ENCODE results near the gene SARNP.

The SARNP gene

GRCh38 chr12:55777856-55778255 is 39.7 kb downstream of the SARNP start:
- DNase-seq, result no peak
- WGBS, result 100% methylated on average over 1 of the region's 3 CpGs
- Histone ChIP-seq H3K14ac (ENCODE audit: low read length in 2 of 2) (no peak overlapping the region), H4K91ac (ENCODE audit: low read length) (no peak overlapping the region), H3K18ac (ENCODE audit: low read depth in 1 of 2, low read length in 2 of 2) (no peak overlapping the region), H3K4me1 (ENCODE audit: control insufficient read depth, insufficient read depth, low read depth, low read length) (no peaks in the 10 kb centered on the region), H2AFZ (ENCODE audit: low read depth, low read length) (no peak overlapping the region), H3K36me3 (ENCODE audit: control insufficient read depth in 1 of 2, insufficient read depth in 2 of 2, low read depth in 1 of 2, low read length in 2 of 2) (peaks cover 34 to 78% of the 10 kb centered on the region in 2 experiments), H3K79me1 (replicated peaks; ENCODE audit: low read length, poor library complexity, severe bottlenecking) (peaks cover 20% of the 10 kb centered on the region), H3K4ac (ENCODE audit: low read depth in 1 of 2, low read length in 2 of 2) (no peak overlapping the region), H2BK120ac (ENCODE audit: low read depth, low read length) (no peak overlapping the region), H2BK5ac (ENCODE audit: low read depth, low read length, poor library complexity, severe bottlenecking) (no peak overlapping the region), H2BK12ac (ENCODE audit: low read length in 2 of 2) (no peak overlapping the region), H3K27ac (ENCODE audit: low read length, poor library complexity, severe bottlenecking) (no peak overlapping the region), H3K23ac (ENCODE audit: low read length in 2 of 2) (no peak overlapping the region), H3K4me2 (ENCODE audit: low read length, poor library complexity, severe bottlenecking) (no peak overlapping the region), H3K4me3 (ENCODE audit: insufficient read depth in 1 of 2, low read depth in 1 of 2, low read length in 2 of 2) (no peak overlapping the region), H2BK15ac (ENCODE audit: low read depth, poor library complexity, severe bottlenecking) (no peak overlapping the region), H3K9me3 (ENCODE audit: control insufficient read depth, low read length) (no peaks in the 10 kb centered on the region), H3K9ac (ENCODE audit: low read length) (no peak overlapping the region), H3K27me3 (ENCODE audit: control insufficient read depth in 1 of 2, insufficient read depth in 1 of 2, low read length in 2 of 2) (no peaks in the 10 kb centered on the region), H4K8ac (ENCODE audit: low read length) (no peak overlapping the region), H2AK5ac (ENCODE audit: low read length, severe bottlenecking) (no peak overlapping the region)

DNA sequence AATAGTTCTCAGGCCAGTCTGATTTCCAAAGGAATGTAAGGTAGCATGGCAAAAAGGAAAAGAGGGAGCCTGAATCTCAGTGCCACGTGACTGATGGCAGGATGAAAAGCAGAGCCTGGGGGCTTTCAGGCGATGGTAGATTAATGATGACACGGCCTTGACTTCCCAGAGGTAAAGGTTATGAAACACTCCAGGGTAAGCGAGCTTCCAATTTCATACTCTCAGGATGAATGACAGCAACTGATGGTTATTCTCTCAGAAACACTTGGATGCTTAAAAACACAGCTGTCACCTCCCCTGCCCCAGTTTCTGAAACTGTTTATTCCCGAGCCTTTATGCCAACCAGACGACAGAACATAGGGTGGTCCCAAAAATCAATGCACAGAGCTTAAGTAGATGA is 45.8 kb downstream of the SARNP start:
- H2BK12ac ChIP-seq (ENCODE audit: low read length in 2 of 2), result no peak overlapping the region
- H3K23ac ChIP-seq (ENCODE audit: low read length in 2 of 2), result no peak overlapping the region
- no peak overlapping the region for H3K27ac ChIP-seq (ENCODE audit: low read length, poor library complexity, severe bottlenecking)
- DNase-seq, result no peak
- no peak overlapping the region for H4K8ac ChIP-seq (ENCODE audit: low read length)
- H3K9ac ChIP-seq (ENCODE audit: low read length), result no peak overlapping the region
- H3K27me3 ChIP-seq (ENCODE audit: control insufficient read depth in 1 of 2, insufficient read depth in 1 of 2, low read length in 2 of 2), result no peaks in the 10 kb centered on the region
- no peak overlapping the region for H2AFZ ChIP-seq (ENCODE audit: low read depth, low read length)
- H4K91ac ChIP-seq (ENCODE audit: low read length), result no peak overlapping the region
- H2BK120ac ChIP-seq (ENCODE audit: low read depth, low read length), result no peak overlapping the region
- H3K4me2 ChIP-seq (ENCODE audit: low read length, poor library complexity, severe bottlenecking), result no peak overlapping the region
- H3K4me3 ChIP-seq (ENCODE audit: insufficient read depth in 1 of 2, low read depth in 1 of 2, low read length in 2 of 2), result no peak overlapping the region
- no peaks in the 10 kb centered on the region for H3K4me1 ChIP-seq (ENCODE audit: control insufficient read depth, insufficient read depth, low read depth, low read length)
- no peak overlapping the region for H2BK5ac ChIP-seq (ENCODE audit: low read depth, low read length, poor library complexity, severe bottlenecking)
- peaks cover 23 to 64% of the 10 kb centered on the region in 2 experiments for H3K36me3 ChIP-seq (ENCODE audit: control insufficient read depth in 1 of 2, insufficient read depth in 2 of 2, low read depth in 1 of 2, low read length in 2 of 2)
- no peak overlapping the region for H3K18ac ChIP-seq (ENCODE audit: low read depth in 1 of 2, low read length in 2 of 2)
- no peak overlapping the region for H3K4ac ChIP-seq (ENCODE audit: low read depth in 1 of 2, low read length in 2 of 2)
- 86% methylated on average over 6 of the region's 6 CpGs for WGBS
- H3K9me3 ChIP-seq (ENCODE audit: control insufficient read depth, low read length), result no peaks in the 10 kb centered on the region
- no peak overlapping the region for H2AK5ac ChIP-seq (ENCODE audit: low read length, severe bottlenecking)
- no peak overlapping the region for H3K14ac ChIP-seq (ENCODE audit: low read length in 2 of 2)
- no peak overlapping the region for H2BK15ac ChIP-seq (ENCODE audit: low read depth, poor library complexity, severe bottlenecking)
- H3K79me1 ChIP-seq (replicated peaks; ENCODE audit: low read length, poor library complexity, severe bottlenecking), result peaks cover 15% of the 10 kb centered on the region

- no peak overlapping the region for H2AK5ac ChIP-seq (ENCODE audit: low read length, severe bottlenecking)
- H3K9ac ChIP-seq (ENCODE audit: low read length), result no peak overlapping the region
- H2BK12ac ChIP-seq (ENCODE audit: low read length in 2 of 2), result no peak overlapping the region
- no peak for DNase-seq
- H3K4ac ChIP-seq (ENCODE audit: low read depth in 1 of 2, low read length in 2 of 2), result no peak overlapping the region
- H3K4me3 ChIP-seq (ENCODE audit: insufficient read depth in 1 of 2, low read depth in 1 of 2, low read length in 2 of 2), result no peak overlapping the region
- H2BK120ac ChIP-seq (ENCODE audit: low read depth, low read length), result no peak overlapping the region
- H3K27me3 ChIP-seq (ENCODE audit: control insufficient read depth in 1 of 2, insufficient read depth in 1 of 2, low read length in 2 of 2), result no peaks in the 10 kb centered on the region
- H2BK5ac ChIP-seq (ENCODE audit: low read depth, low read length, poor library complexity, severe bottlenecking), result no peak overlapping the region
- no peak overlapping the region for H3K14ac ChIP-seq (ENCODE audit: low read length in 2 of 2)
- peaks cover 22% of the 10 kb centered on the region for H3K79me1 ChIP-seq (replicated peaks; ENCODE audit: low read length, poor library complexity, severe bottlenecking)
- peaks cover 2% of the 10 kb centered on the region for H3K4me1 ChIP-seq (ENCODE audit: control insufficient read depth, insufficient read depth, low read depth, low read length)
- H2AFZ ChIP-seq (ENCODE audit: low read depth, low read length), result no peak overlapping the region
- H3K27ac ChIP-seq (ENCODE audit: low read length, poor library complexity, severe bottlenecking), result no peak overlapping the region
- 97% methylated on average over 3 of the region's 4 CpGs for WGBS
- H3K36me3 ChIP-seq (ENCODE audit: control insufficient read depth in 1 of 2, insufficient read depth in 2 of 2, low read depth in 1 of 2, low read length in 2 of 2), result peaks cover 31 to 71% of the 10 kb centered on the region in 2 experiments
- no peak overlapping the region for H2BK15ac ChIP-seq (ENCODE audit: low read depth, poor library complexity, severe bottlenecking)
- no peak overlapping the region for H4K91ac ChIP-seq (ENCODE audit: low read length)
- no peaks in the 10 kb centered on the region for H3K9me3 ChIP-seq (ENCODE audit: control insufficient read depth, low read length)
- H3K18ac ChIP-seq (ENCODE audit: low read depth in 1 of 2, low read length in 2 of 2), result no peak overlapping the region
- no peak overlapping the region for H3K4me2 ChIP-seq (ENCODE audit: low read length, poor library complexity, severe bottlenecking)
- H3K23ac ChIP-seq (ENCODE audit: low read length in 2 of 2), result no peak overlapping the region
- H4K8ac ChIP-seq (ENCODE audit: low read length), result no peak overlapping the region
Measured at GRCh38 chr12:55767156-55767555, 50.4 kb downstream of the SARNP start.

DNA sequence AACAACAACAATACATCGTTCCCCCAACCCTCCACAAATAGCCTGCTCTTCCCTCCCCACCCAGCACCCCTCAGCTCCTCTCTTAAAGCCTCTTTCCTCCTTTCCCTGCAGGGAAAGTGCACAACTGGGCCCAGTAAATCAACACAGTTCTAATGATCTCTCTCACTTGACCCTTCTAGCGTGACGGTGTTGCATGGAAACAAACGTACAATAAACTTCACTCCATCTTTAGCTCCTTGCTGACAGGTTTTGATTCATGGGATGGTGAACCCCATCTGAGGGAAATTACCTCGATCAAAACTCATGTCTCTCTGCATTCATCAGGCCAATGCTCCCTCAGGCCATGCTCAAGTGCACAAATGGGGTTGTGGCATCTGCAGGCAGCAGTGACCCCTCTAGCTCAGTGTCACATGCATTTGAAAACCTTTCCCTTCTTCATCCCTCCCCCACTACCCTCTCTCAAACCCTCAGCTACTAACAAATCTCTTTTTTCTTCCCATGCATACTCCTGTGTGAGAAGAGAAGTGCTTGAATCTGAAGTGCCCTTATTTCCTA is 51.7 kb downstream of the SARNP start:
- H3K27ac ChIP-seq (ENCODE audit: low read length, poor library complexity, severe bottlenecking), result no peak overlapping the region
- H3K27me3 ChIP-seq (ENCODE audit: control insufficient read depth in 1 of 2, insufficient read depth in 1 of 2, low read length in 2 of 2), result no peaks in the 10 kb centered on the region
- H3K18ac ChIP-seq (ENCODE audit: low read depth in 1 of 2, low read length in 2 of 2), result no peak overlapping the region
- H4K8ac ChIP-seq (ENCODE audit: low read length), result no peak overlapping the region
- no peak overlapping the region for H2BK5ac ChIP-seq (ENCODE audit: low read depth, low read length, poor library complexity, severe bottlenecking)
- peaks cover 34 to 69% of the 10 kb centered on the region in 2 experiments for H3K36me3 ChIP-seq (ENCODE audit: control insufficient read depth in 1 of 2, insufficient read depth in 2 of 2, low read depth in 1 of 2, low read length in 2 of 2)
- H4K91ac ChIP-seq (ENCODE audit: low read length), result no peak overlapping the region
- H2AFZ ChIP-seq (ENCODE audit: low read depth, low read length), result no peak overlapping the region
- H3K4ac ChIP-seq (ENCODE audit: low read depth in 1 of 2, low read length in 2 of 2), result no peak overlapping the region
- H3K14ac ChIP-seq (ENCODE audit: low read length in 2 of 2), result no peak overlapping the region
- no peak overlapping the region for H3K4me2 ChIP-seq (ENCODE audit: low read length, poor library complexity, severe bottlenecking)
- H3K9ac ChIP-seq (ENCODE audit: low read length), result no peak overlapping the region
- WGBS, result 74% methylated on average over 5 of the region's 5 CpGs
- no peak overlapping the region for H2BK12ac ChIP-seq (ENCODE audit: low read length in 2 of 2)
- H2BK120ac ChIP-seq (ENCODE audit: low read depth, low read length), result no peak overlapping the region
- no peak for DNase-seq
- no peak overlapping the region for H2BK15ac ChIP-seq (ENCODE audit: low read depth, poor library complexity, severe bottlenecking)
- peaks cover 2% of the 10 kb centered on the region for H3K4me1 ChIP-seq (ENCODE audit: control insufficient read depth, insufficient read depth, low read depth, low read length)
- H2AK5ac ChIP-seq (ENCODE audit: low read length, severe bottlenecking), result no peak overlapping the region
- no peak overlapping the region for H3K4me3 ChIP-seq (ENCODE audit: insufficient read depth in 1 of 2, low read depth in 1 of 2, low read length in 2 of 2)
- H3K23ac ChIP-seq (ENCODE audit: low read length in 2 of 2), result no peak overlapping the region
- H3K79me1 ChIP-seq (replicated peaks; ENCODE audit: low read length, poor library complexity, severe bottlenecking), result peaks cover 26% of the 10 kb centered on the region
- no peaks in the 10 kb centered on the region for H3K9me3 ChIP-seq (ENCODE audit: control insufficient read depth, low read length)

Measured in mesenchymal stem cell (in vitro differentiated cells and primary cell).